NT2/D1 (cell line): ENCODE results near the gene IAH1.

Experiments used
- DNase-seq: peaks from one replicate; pipeline ENCODE4 v3.0.0-alpha.2; 2011; ENCODE audit warnings: low read depth, low spot score
- H3K27me3 ChIP-seq: 2 replicates; pipeline ENCODE4 v1.6.0; 2011; ENCODE audit warnings: mild to moderate bottlenecking; ENCODE audit not compliant: insufficient read length, insufficient read depth
- H3K36me3 ChIP-seq: 2 replicates; pipeline ENCODE4 v1.6.1; 2011; ENCODE audit warnings: mild to moderate bottlenecking, low read length, mixed read lengths; ENCODE audit not compliant: insufficient read depth, insufficient read length
- H3K4me1 ChIP-seq: 2 replicates; pipeline ENCODE4 v1.5.1; 2011; ENCODE audit not compliant: insufficient read depth, insufficient read length
- H3K4me3 ChIP-seq: 2 replicates; pipeline ENCODE4 v1.5.1; 2011; ENCODE audit warnings: low read depth; ENCODE audit not compliant: insufficient read length
- H3K9ac ChIP-seq: 2 replicates; pipeline ENCODE4 v1.6.0; 2011; ENCODE audit warnings: low read depth; ENCODE audit not compliant: insufficient read length
- H3K9me3 ChIP-seq: 2 replicates; pipeline ENCODE4 v1.5.1; 2011; ENCODE audit warnings: mild to moderate bottlenecking, low read length; ENCODE audit not compliant: insufficient read depth
- SUZ12 ChIP-seq: IDR thresholded peaks from 2 replicates; pipeline ENCODE4 v1.6.1; 2011; ENCODE audit not compliant: insufficient read length, insufficient read depth; ENCODE audit errors: extremely low read depth
- YY1 ChIP-seq: IDR thresholded peaks from 2 replicates; pipeline ENCODE4 v1.6.1; 2011; ENCODE audit not compliant: insufficient read length, insufficient read depth
- ZNF274 ChIP-seq: IDR thresholded peaks from 2 replicates; pipeline ENCODE4 v1.6.1; 2011; ENCODE audit warnings: mild to moderate bottlenecking, low read depth, low read length

The IAH1 gene

DNA sequence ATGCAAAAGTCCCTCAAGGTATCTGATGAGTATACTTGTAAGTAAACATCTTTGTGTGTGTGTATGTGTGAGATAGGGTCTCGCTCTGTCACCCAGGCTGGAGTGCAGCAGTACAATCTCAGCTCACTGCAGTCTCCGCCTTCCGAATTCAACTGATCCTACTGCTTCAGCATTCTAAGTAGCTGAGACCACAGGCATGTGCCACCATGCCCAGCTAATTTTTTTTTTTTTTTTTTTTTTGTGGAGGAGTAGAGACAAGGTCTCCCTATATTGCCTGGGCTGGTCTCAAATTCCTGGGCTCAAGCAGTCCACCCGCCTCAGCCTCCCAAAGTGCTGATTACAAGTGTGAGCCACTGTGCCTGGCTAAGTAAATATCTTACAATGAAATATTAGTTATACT is 58.1 kb downstream of the IAH1 start:
- H3K9me3 ChIP-seq: no peaks in the 10 kb centered on the region
- DNase-seq: no peak
- TF ChIP-seq ZNF274 (no peak), YY1 (no peak), SUZ12 (no peak)
- H3K4me3 ChIP-seq: no peak overlapping the region
- no peaks in the 10 kb centered on the region for H3K27me3 ChIP-seq
- H3K36me3 ChIP-seq: peaks cover 28% of the 10 kb centered on the region
- no peaks in the 10 kb centered on the region for H3K4me1 ChIP-seq
- no peak overlapping the region for H3K9ac ChIP-seq

DNA sequence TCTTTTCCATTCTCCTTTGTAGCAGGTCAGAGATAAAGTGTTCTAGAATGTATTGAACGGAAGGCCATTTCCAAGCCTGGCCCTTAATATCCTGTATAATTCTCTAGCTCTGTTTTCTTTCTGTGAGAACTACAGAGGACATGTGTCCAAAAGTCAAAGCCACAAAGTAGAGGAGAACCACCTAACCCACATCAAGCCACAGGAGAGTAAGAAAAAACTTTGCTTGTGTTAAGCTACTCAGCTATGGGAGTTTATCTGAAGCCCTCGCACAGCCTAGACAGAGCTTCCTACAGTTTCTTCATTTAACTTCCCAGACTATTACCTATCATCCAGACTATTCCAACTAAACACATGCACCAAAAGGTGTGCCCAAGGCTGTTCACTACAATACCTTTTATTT is 59.3 kb downstream of the IAH1 start:
- Histone ChIP-seq H3K4me3 (no peak overlapping the region), H3K4me1 (no peaks in the 10 kb centered on the region), H3K9ac (no peak overlapping the region), H3K27me3 (no peaks in the 10 kb centered on the region), H3K9me3 (no peaks in the 10 kb centered on the region), H3K36me3 (peaks cover 26% of the 10 kb centered on the region)
- DNase-seq: no peak
- TF ChIP-seq YY1: no peak
- no peak for TF ChIP-seq ZNF274
- no peak for TF ChIP-seq SUZ12

DNA sequence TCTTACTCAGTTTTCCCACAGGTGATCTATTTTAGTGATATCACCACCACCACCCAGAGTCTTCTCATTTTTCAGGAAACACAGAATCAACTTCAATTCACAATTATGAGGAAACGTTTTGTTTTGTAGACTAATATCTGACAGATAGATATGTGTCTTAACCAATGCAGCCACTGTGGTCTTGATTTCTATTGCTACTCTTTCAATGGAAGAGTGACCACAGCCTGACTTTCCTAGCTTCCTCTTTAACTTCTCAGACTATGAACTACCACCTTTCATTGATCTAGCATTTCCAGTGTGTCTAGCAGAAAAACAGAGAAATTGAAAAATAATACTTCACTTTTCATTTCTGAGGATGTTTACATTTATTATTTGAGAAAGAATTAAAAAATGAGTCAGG is 60.8 kb downstream of the IAH1 start:
- Histone ChIP-seq H3K36me3 (peaks cover 18% of the 10 kb centered on the region), H3K4me3 (no peak overlapping the region), H3K27me3 (no peaks in the 10 kb centered on the region), H3K4me1 (no peaks in the 10 kb centered on the region), H3K9me3 (no peaks in the 10 kb centered on the region), H3K9ac (no peak overlapping the region)
- no peak for TF ChIP-seq ZNF274
- TF ChIP-seq SUZ12: no peak
- DNase-seq: no peak

DNA sequence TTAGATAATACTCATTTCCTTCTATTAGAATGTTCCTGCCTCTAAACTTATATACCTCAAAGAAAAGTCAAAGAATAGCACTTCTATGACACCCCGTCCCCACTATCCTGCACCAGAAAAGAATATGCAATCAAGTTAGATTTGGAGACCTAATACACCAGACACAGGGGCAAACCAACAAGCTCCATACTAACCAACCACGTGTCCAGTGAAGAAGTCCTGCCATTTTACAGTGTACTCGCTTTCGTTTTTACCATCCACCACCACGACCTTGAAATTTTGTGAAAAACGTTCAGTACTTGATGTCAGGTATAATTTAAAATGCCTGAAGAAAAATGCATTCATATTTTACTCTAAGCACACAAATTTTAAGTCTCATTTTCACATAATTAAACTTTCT is 62.2 kb downstream of the IAH1 start:
- no peaks in the 10 kb centered on the region for H3K4me1 ChIP-seq
- H3K27me3 ChIP-seq: no peaks in the 10 kb centered on the region
- H3K9me3 ChIP-seq: no peaks in the 10 kb centered on the region
- no peak overlapping the region for H3K4me3 ChIP-seq
- TF ChIP-seq YY1 (no peak), ZNF274 (no peak)
- DNase-seq: no peak
- peaks cover 17% of the 10 kb centered on the region for H3K36me3 ChIP-seq
- no peak overlapping the region for H3K9ac ChIP-seq

DNA sequence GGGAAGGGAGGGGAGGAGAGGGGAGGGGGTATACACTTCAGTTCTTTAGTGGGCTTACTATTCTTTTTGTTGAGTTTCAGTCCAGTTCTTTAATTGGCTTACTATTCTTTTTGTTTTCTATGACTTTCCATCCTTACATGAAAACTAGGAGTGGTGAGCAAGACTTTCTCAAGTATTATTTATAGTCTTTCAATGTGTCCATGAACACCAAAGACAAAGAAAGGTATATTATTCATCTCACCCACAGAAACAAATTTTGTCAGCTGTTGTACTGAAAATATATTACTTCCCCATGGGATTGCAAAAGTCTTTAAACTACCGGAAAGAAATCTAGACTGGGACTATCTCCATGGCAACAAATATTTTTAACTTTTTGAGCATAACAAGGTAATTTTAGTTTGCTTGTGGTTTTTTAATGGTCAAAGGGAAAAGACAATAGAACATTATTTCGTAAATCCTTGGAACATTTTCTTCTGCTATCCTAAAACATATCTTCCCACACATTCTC is 63.7 kb downstream of the IAH1 start:
- Histone ChIP-seq H3K4me3 (no peak overlapping the region), H3K9ac (no peak overlapping the region), H3K4me1 (no peaks in the 10 kb centered on the region)

More for the DNA sequence above, 63.7 kb downstream of the IAH1 start:
- Histone ChIP-seq H3K36me3 (peaks cover 15% of the 10 kb centered on the region), H3K9me3 (no peaks in the 10 kb centered on the region), H3K27me3 (no peaks in the 10 kb centered on the region)
- no peak for DNase-seq
- no peak for TF ChIP-seq ZNF274
- TF ChIP-seq YY1: no peak
- no peak for TF ChIP-seq SUZ12
